AG04450 (cell line): ENCODE measurements around the gene EP400. TPM values are rescaled to one million over a fixed set of nuclear protein-coding genes. Genes with fewer than 3 reads are reported as not detected.

Source experiments
- CTCF ChIA-PET: fragments of 300-600, 350-600 bp; formaldehyde crosslinking; extraction: SDS; loops from one replicate; lab custom pipeline; 2022; ENCODE audit warnings: antibody characterized with exemption, inconsistent platforms; lab: Charles Lee
- POLR2A ChIA-PET: fragments of 350-600 bp; formaldehyde crosslinking; extraction: SDS; loops from one replicate; lab custom pipeline; 2021; ENCODE audit warnings: antibody characterized with exemption, inconsistent platforms; lab: Yijun Ruan, JAX
- DNase-seq: peaks from one replicate; pipeline ENCODE4 v3.0.0-alpha.2; 2011; ENCODE audit warnings: low read depth, low spot score
- H3K27ac ChIP-seq: one replicate; pipeline ENCODE4 v1.5.1; 2012; ENCODE audit warnings: low read depth, low read length, control low read depth
- H3K27me3 ChIP-seq: one replicate; pipeline ENCODE4 v1.6.0; 2012; ENCODE audit warnings: low read length; ENCODE audit not compliant: control insufficient read depth, insufficient read depth
- H3K4me3 ChIP-seq: 2 replicates; pipeline ENCODE4 v1.5.1; 2011; ENCODE audit warnings: mild to moderate bottlenecking, low read depth, low read length, control low read depth
- H3K9me3 ChIP-seq: 2 replicates; pipeline ENCODE4 v1.5.1; 2012; ENCODE audit warnings: low read length; ENCODE audit not compliant: control insufficient read depth, insufficient read depth
- polyA plus RNA-seq: library from polyadenylated mRNA; depleted of rRNA; stranded (reverse); fragments of >200 nt; gene quantifications from 2 replicates; pipeline ENCODE4 v1.2.3, GENCODE V29; 2011
- TF ChIP-seq, protein P1 (sequence below): IDR thresholded peaks from 2 replicates; pipeline ENCODE4 v1.5.1; 2011; ENCODE audit warnings: low read depth, low read length, control low read depth, inconsistent platforms

The EP400 gene
- polyA plus RNA-seq, 1 experiment, result 5.4 TPM

DNA sequence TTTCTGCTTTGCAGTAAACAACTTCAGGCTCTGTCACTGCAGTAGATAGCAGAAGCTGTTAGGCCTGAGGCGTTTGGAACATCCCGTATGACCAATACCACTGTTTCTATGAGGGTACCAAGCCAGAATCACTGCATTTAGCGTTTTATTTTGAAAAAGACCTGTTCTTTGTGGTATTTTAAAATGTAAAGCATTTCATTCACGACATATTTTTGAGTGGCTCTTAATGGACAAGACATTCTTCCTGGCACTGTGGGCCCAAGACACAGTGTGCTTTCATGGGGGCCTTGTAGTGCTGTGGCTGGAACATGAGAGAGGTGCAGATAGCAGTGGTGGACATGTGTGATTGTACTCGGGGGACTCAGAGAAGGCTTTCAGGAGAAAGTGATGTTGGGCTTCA lies 107.9 kb downstream of the EP400 start:
- CTCF ChIA-PET, result no interaction called here

DNA sequence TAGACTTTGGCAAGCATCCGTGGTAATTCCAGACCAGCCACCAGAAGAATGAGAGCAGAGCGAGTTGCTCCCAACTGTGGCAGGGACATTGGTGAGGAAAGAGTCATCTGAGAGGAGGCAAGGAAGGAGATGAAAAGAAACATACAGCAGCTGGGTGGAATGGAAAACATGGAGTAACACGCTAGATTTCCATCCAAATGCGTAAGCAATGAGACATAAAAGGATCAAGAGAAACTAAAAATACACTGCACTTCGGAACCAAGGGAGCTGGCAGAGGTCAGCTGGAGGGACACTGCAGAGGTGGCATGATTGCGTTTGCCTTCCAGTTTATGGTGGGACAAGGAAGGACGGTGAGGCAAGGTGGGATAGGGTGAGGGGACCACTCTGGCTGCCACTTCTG lies 111.5 kb downstream of the EP400 start:
- Histone ChIP-seq H3K27ac (no peak overlapping the region), H3K27me3 (no peaks in the 10 kb centered on the region), H3K4me3 (no peak overlapping the region), H3K9me3 (no peaks in the 10 kb centered on the region)
- TF ChIP-seq, protein P1, sequence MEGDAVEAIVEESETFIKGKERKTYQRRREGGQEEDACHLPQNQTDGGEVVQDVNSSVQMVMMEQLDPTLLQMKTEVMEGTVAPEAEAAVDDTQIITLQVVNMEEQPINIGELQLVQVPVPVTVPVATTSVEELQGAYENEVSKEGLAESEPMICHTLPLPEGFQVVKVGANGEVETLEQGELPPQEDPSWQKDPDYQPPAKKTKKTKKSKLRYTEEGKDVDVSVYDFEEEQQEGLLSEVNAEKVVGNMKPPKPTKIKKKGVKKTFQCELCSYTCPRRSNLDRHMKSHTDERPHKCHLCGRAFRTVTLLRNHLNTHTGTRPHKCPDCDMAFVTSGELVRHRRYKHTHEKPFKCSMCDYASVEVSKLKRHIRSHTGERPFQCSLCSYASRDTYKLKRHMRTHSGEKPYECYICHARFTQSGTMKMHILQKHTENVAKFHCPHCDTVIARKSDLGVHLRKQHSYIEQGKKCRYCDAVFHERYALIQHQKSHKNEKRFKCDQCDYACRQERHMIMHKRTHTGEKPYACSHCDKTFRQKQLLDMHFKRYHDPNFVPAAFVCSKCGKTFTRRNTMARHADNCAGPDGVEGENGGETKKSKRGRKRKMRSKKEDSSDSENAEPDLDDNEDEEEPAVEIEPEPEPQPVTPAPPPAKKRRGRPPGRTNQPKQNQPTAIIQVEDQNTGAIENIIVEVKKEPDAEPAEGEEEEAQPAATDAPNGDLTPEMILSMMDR, result no peak
- ChIA-PET POLR2A (no interaction called here), CTCF (no interaction called here)
- no peak for DNase-seq

More for the DNA sequence above, 107.9 kb downstream of the EP400 start:
- TF ChIP-seq, protein P1, result no peak
- Histone ChIP-seq H3K9me3 (no peaks in the 10 kb centered on the region), H3K27ac (no peak overlapping the region), H3K27me3 (no peaks in the 10 kb centered on the region), H3K4me3 (no peak overlapping the region)
- DNase-seq, result no peak
- POLR2A ChIA-PET, result no interaction called here

DNA sequence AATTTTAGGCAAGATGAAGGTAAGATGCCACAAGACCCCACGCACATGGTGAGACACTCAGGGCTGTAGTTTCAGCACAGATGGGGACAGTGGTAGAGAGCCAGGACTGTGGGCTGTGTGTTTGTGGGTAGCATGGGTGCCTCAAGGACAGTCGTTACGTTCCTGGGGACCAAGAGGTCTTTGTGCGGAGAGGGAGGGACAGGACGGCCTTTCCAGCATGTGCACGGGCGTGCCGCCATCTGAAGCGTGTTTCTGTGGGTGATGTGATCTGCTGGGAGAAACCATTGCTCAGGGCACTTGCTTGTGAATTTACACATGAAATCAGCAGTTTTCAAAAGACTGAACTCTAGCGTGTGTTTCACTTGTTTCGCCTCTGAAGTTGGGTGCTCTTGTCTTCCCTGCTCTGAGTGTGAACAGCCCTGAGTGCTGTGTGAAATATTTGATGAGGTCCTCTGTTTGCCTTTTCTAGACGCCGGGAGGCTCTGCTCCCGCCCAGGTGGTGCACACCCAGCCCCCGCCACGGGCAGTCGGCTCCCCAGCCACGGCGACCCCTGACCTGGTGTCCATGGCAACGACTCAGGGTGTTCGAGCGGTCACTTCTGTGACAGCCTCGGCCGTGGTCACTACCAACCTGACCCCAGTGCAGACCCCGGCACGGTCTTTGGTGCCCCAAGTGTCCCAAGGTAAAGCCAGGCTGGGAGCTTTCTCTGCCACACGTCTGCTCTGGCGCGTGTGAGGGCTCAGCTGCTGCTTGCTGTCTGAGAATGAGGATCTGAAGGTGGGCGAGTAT lies 112.1 kb downstream of the EP400 start:
- CTCF ChIA-PET, result no interaction called here
- TF ChIP-seq, protein P1, result no peak
- no peak for DNase-seq
- Histone ChIP-seq H3K27ac (no peak overlapping the region), H3K9me3 (no peaks in the 10 kb centered on the region), H3K4me3 (no peak overlapping the region), H3K27me3 (no peaks in the 10 kb centered on the region)
- POLR2A ChIA-PET, result no interaction called here

DNA sequence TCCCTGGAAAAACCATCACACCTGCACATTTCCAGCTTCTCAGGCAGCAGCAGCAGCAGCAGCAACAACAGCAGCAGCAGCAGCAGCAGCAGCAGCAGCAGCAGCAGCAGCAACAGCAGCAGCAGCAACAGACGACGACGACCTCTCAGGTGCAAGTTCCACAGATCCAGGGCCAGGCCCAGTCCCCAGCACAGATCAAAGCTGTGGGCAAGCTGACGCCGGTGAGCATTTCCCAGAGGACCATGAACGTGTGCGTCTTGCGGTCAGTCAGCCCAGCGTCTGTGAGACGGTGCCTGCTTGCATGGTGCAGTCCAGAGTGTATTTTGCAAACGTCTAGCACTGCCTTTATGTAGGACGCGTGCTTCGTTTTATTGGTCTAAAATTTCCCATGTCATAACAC lies 112.7 kb downstream of the EP400 start:
- no peak for DNase-seq
- Histone ChIP-seq H3K9me3 (no peaks in the 10 kb centered on the region), H3K27ac (no peak overlapping the region), H3K27me3 (no peaks in the 10 kb centered on the region), H3K4me3 (no peak overlapping the region)
- TF ChIP-seq, protein P1, result no peak
- POLR2A ChIA-PET, result no interaction called here
- CTCF ChIA-PET, result no interaction called here

DNA sequence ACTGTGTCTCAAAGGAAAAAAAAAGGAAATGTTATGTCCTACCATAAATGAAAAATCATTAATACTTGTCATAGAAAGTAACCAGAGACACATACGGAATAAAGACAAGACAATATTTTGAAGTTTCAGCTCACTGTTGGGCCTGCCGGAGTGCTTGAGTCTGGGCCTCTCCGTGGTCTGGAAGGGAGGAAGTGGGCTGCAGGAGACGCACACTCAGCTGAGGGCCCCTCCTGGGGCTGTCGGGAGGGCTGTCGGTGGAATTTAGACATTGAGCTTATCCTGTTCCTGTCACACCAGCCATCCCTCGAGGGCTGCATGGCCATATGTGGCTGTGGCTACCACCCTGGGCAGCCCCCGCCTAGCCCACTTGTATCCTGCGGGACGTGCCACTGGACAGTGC lies 113.7 kb downstream of the EP400 start:
- Histone ChIP-seq H3K27me3 (no peaks in the 10 kb centered on the region), H3K9me3 (no peaks in the 10 kb centered on the region), H3K4me3 (no peak overlapping the region), H3K27ac (no peak overlapping the region)
- ChIA-PET CTCF (no interaction called here), POLR2A (no interaction called here)
- no peak for DNase-seq
- TF ChIP-seq, protein P1, result no peak
